Measurements from ENCODE around the gene NAV3. TPM values are rescaled to one million over a fixed set of nuclear protein-coding genes. Genes with fewer than 3 reads are reported as not detected.

The NAV3 gene
- total and polyA plus RNA-seq, 9 of the 15 experiments (the other 6 are each of a cell fraction or from before 2014, with no cell fraction given), result 0.04 TPM; not detected in 8

DNA sequence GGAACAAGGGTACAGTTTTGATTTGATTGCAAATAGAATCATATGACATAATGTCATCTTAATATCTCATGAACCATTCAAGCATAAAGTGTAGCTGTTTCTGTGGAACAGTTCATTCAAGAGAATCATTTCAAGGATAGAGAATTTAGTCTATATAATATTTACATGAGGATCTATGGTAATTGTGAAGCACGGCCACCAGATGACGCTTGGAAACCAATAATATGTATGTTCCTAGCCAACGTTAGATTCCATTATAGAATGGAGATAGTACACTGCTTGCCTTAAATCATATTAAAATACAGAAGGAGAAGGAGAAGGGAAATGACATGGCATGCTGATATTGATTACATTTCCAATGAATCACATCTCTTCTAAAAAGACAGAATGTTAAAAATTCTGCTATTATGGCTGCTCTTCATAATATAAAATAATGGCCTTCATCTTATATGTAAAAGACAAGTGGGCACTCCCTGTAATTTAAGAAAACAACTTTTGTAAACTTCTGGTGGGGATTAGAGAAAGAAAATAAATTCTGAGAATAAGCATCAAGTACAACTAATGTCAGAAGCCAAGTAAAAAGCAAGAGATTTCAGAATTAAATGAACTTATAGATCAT, 351.0 kb downstream of the NAV3 start:
- no peak overlapping the region for H3K4me2 ChIP-seq (ENCODE audit: insufficient read depth, low read length)
- H3K4me3 ChIP-seq, result no peak overlapping the region
- peak in 1 of 4 experiments; percentile 3 for DNase-seq (ENCODE audit: extremely low read depth in 1 of 4, low spot score in 3 of 4)
- no peaks in the 10 kb centered on the region for H3K27me3 ChIP-seq (ENCODE audit: control insufficient read depth in 2 of 2, insufficient read depth in 2 of 2, low read length in 2 of 2)
- no TSS peak for BruUV-seq (replicated peaks)
- WGBS (ENCODE audit: insufficient coverage, low coverage, missing lambda C conversion rate), result 2% methylated on average over 3 of the region's 3 CpGs
- POLR2A ChIA-PET, result no interaction called here
- TF ChIP-seq, protein P1, sequence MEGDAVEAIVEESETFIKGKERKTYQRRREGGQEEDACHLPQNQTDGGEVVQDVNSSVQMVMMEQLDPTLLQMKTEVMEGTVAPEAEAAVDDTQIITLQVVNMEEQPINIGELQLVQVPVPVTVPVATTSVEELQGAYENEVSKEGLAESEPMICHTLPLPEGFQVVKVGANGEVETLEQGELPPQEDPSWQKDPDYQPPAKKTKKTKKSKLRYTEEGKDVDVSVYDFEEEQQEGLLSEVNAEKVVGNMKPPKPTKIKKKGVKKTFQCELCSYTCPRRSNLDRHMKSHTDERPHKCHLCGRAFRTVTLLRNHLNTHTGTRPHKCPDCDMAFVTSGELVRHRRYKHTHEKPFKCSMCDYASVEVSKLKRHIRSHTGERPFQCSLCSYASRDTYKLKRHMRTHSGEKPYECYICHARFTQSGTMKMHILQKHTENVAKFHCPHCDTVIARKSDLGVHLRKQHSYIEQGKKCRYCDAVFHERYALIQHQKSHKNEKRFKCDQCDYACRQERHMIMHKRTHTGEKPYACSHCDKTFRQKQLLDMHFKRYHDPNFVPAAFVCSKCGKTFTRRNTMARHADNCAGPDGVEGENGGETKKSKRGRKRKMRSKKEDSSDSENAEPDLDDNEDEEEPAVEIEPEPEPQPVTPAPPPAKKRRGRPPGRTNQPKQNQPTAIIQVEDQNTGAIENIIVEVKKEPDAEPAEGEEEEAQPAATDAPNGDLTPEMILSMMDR (IDR thresholded peaks at IDR 0.05 in 2 of 3, conservative IDR thresholded peaks at IDR 0.05 in 1 of 3; ENCODE audit: insufficient read depth in 2 of 3, low read depth in 1 of 3, low read length in 3 of 3), result peak in 1 of 3 experiments; percentile 28; a peak in 2 of 6 replicates
- TF ChIP-seq ZKSCAN8 (CRISPR knock-in tag; IDR thresholded peaks at IDR 0.05), result no peak
- TF ChIP-seq, protein P2, sequence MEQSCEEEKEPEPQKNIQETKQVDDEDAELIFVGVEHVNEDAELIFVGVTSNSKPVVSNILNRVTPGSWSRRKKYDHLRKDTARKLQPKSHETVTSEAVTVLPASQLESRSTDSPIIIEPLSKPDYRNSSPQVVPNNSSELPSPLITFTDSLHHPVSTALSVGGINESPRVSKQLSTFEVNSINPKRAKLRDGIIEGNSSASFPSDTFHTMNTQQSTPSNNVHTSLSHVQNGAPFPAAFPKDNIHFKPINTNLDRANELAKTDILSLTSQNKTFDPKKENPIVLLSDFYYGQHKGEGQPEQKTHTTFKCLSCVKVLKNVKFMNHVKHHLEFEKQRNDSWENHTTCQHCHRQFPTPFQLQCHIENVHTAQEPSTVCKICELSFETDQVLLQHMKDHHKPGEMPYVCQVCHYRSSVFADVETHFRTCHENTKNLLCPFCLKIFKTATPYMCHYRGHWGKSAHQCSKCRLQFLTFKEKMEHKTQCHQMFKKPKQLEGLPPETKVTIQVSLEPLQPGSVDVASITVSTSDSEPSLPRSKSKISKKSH (CRISPR knock-in tag; IDR thresholded peaks at IDR 0.05), result no peak
- TF ChIP-seq RAD21 (CRISPR knock-in tag; conservative IDR thresholded peaks at IDR 0.05 in 1 of 2, IDR thresholded peaks at IDR 0.05 in 1 of 2), result peak; percentile 15 to 37; a peak in 1 of 4 replicates
- TF ChIP-seq, protein P3, sequence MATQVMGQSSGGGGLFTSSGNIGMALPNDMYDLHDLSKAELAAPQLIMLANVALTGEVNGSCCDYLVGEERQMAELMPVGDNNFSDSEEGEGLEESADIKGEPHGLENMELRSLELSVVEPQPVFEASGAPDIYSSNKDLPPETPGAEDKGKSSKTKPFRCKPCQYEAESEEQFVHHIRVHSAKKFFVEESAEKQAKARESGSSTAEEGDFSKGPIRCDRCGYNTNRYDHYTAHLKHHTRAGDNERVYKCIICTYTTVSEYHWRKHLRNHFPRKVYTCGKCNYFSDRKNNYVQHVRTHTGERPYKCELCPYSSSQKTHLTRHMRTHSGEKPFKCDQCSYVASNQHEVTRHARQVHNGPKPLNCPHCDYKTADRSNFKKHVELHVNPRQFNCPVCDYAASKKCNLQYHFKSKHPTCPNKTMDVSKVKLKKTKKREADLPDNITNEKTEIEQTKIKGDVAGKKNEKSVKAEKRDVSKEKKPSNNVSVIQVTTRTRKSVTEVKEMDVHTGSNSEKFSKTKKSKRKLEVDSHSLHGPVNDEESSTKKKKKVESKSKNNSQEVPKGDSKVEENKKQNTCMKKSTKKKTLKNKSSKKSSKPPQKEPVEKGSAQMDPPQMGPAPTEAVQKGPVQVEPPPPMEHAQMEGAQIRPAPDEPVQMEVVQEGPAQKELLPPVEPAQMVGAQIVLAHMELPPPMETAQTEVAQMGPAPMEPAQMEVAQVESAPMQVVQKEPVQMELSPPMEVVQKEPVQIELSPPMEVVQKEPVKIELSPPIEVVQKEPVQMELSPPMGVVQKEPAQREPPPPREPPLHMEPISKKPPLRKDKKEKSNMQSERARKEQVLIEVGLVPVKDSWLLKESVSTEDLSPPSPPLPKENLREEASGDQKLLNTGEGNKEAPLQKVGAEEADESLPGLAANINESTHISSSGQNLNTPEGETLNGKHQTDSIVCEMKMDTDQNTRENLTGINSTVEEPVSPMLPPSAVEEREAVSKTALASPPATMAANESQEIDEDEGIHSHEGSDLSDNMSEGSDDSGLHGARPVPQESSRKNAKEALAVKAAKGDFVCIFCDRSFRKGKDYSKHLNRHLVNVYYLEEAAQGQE (IDR thresholded peaks at IDR 0.05; ENCODE audit: borderline replicate concordance), result 0 out of 2 replicates have a peak, but pooled peaks have one; percentile 9
- TF ChIP-seq, protein P3 (CRISPR knock-in tag; IDR thresholded peaks at IDR 0.05; ENCODE audit: low read depth), result no peak
- in situ Hi-C loops (cut with MboI) (no loop called here), intact Hi-C loops (cut with micrococcal nuclease) (no loop called here)
- no peaks in the 10 kb centered on the region for H3K9me1 ChIP-seq (ENCODE audit: control insufficient read depth, insufficient read depth, low read length)
- H4K20me1 ChIP-seq (replicated peaks; ENCODE audit: control insufficient read depth, insufficient read depth, low read length), result no peaks in the 10 kb centered on the region
- FAIRE-seq, result no peak
- no peak overlapping the region for H3K9ac ChIP-seq (ENCODE audit: insufficient read depth in 1 of 2, low read depth in 2 of 2, low read length in 2 of 2)
- H2AFZ ChIP-seq (ENCODE audit: low read depth, low read length), result no peak overlapping the region
- no peaks in the 10 kb centered on the region for H3K79me2 ChIP-seq (ENCODE audit: control insufficient read depth, insufficient read depth, low read length)
- no peak overlapping the region for H3K27ac ChIP-seq (ENCODE audit: extremely low read depth, low read depth, low read length)
- CTCF ChIA-PET (ENCODE audit: low intra/inter-chr PET ratio), result no interaction called here
- no peaks in the 10 kb centered on the region for H3K36me3 ChIP-seq (ENCODE audit: control insufficient read depth, insufficient read depth, low read length)
- no peak for ATAC-seq
- no peaks in the 10 kb centered on the region for H3K4me1 ChIP-seq (replicated peaks in 1 of 2; ENCODE audit: control insufficient read depth in 2 of 2, insufficient read depth in 2 of 2, low read length in 2 of 2)
- H3K9me3 ChIP-seq (replicated peaks; ENCODE audit: control insufficient read depth, insufficient read depth, low read depth, low read length), result no peaks in the 10 kb centered on the region
